Naive thymus-derived CD8-positive, alpha-beta T cell (primary cell): ENCODE measurements around the gene MSANTD7. TPM values are rescaled to one million over a fixed set of nuclear protein-coding genes. Genes with fewer than 3 reads are reported as not detected.
"Not testable (repeated sequence)": the region's sequence is repeated elsewhere in the genome, so short reads cannot be mapped to it uniquely, and the experiment has no call there.

Experiments used
- ATAC-seq, 2 donors: fragments of 150-1000 bp; cut with Tn5 transposase in 1 of 2; sonication (Bioruptor Pico), chemical (Tn5 transposase) in 1 of 2; 1 replicate in 1 of 2; 2 replicates in 1 of 2; pipeline ENCODE4 v1.10.0; 2021; ENCODE audit warnings: mild to moderate bottlenecking in 2 of 2, moderate library complexity in 2 of 2
- POLR2A ChIA-PET: fragments of 350-600 bp; sonication (Branson Sonifier 250); formaldehyde crosslinking; loops from one replicate; lab custom pipeline; 2021; ENCODE audit warnings: antibody characterized with exemption; lab: Charles Lee
- DNase-seq, 10 donors: peaks; one replicate each; pipeline versions ENCODE4 v3.0.0 to v3.0.0-alpha.2; 2020 to 2022
- H3K27ac Mint-ChIP-seq, 10 donors: one replicate each; pipeline ENCODE4 v1.8.0; 2020 to 2022; ENCODE audit warnings: mild to moderate bottlenecking in 10 of 10, mixed read lengths in 10 of 10, moderate library complexity in 4 of 10, inconsistent platforms in 1 of 10
- H3K27me3 Mint-ChIP-seq, 5 donors: one replicate each; pipeline ENCODE4 v1.8.0; 2021 to 2022; ENCODE audit warnings: mixed read lengths in 5 of 5
- H3K36me3 Mint-ChIP-seq, 3 donors: one replicate each; pipeline ENCODE4 v1.8.0; 2020 to 2022; ENCODE audit warnings: mixed read lengths in 3 of 3, mild to moderate bottlenecking in 2 of 3, inconsistent platforms in 1 of 3
- H3K4me1 Mint-ChIP-seq, 4 donors: one replicate each; pipeline ENCODE4 v1.8.0; 2021 to 2022; ENCODE audit warnings: mixed read lengths in 4 of 4
- H3K4me3 Mint-ChIP-seq, 10 donors: one replicate each; pipeline ENCODE4 v1.8.0; 2020 to 2022; ENCODE audit warnings: mild to moderate bottlenecking in 10 of 10, mixed read lengths in 10 of 10, moderate library complexity in 6 of 10, inconsistent platforms in 1 of 10
- H3K9me3 Mint-ChIP-seq, 9 donors: one replicate each; pipeline ENCODE4 v1.8.0; 2020 to 2022; ENCODE audit warnings: mixed read lengths in 9 of 9, mild to moderate bottlenecking in 3 of 9, inconsistent platforms in 1 of 9, moderate library complexity in 1 of 9
- polyA plus RNA-seq, 3 donors: library from polyadenylated mRNA; unstranded; fragments of 300-500 nt; fragmentation: Illumina TruSeq; gene quantifications; one replicate each; pipeline ENCODE4 v1.2.3, GENCODE V29; 2021
- total RNA-seq, 8 experiments: library from RNA in 2 of 8; stranded (reverse) in 2 of 8; gene quantifications; one replicate each; pipeline ENCODE4 v1.2.3 and lab custom pipeline; 2021 to 2026

MSANTD7 gene
- total and polyA plus RNA-seq, 5 experiments from 2014 or later = 4.6 to 15.3 (median 9.9) TPM

GRCh38 chr10:14840178-14840577, 2.1 kb downstream of the MSANTD7 start:
- H3K27me3 Mint-ChIP-seq = no peaks in the 10 kb centered on the region

GRCh38 chr10:14843327-14843988, 5.4 kb downstream of the MSANTD7 start:
- peaks cover 5 to 71% (median 12%) of the 10 kb centered on the region in 3 donors for H3K36me3 Mint-ChIP-seq
- POLR2A ChIA-PET = no interaction called here
- ATAC-seq = no peak

More at GRCh38 chr10:14840178-14840577, 2.1 kb downstream of the MSANTD7 start:
- DNase-seq (no peak), ATAC-seq (no peak)
- H3K27ac Mint-ChIP-seq = peak overlapping the region in 3 of 10 donors; percentile 0 to 51 (median 50)
- H3K4me1 Mint-ChIP-seq = peaks cover 8 to 43% (median 31%) of the 10 kb centered on the region in 4 donors
- no peaks in the 10 kb centered on the region for H3K9me3 Mint-ChIP-seq
- peak overlapping the region in 6 of 10 donors; percentile 30 to 99 (median 58) for H3K4me3 Mint-ChIP-seq
- peaks cover 5 to 54% (median 8%) of the 10 kb centered on the region in 3 donors for H3K36me3 Mint-ChIP-seq
- POLR2A ChIA-PET = no interaction called here

GRCh38 chr10:14844948-14845347, 6.8 kb downstream of the MSANTD7 start:
- no peaks in the 10 kb centered on the region for H3K27me3 Mint-ChIP-seq
- no peaks in the 10 kb centered on the region for H3K9me3 Mint-ChIP-seq
- ATAC-seq (no peak), DNase-seq (no peak)
- H3K4me1 Mint-ChIP-seq = peaks cover 5 to 27% (median 12%) of the 10 kb centered on the region in 4 donors
- H3K4me3 Mint-ChIP-seq = no peak overlapping the region
- peaks cover 5 to 82% (median 16%) of the 10 kb centered on the region in 3 donors for H3K36me3 Mint-ChIP-seq
- H3K27ac Mint-ChIP-seq = peak overlapping the region in 3 of 10 donors; percentile 25 to 63 (median 59)
- POLR2A ChIA-PET = interaction anchor here (0.5 kb wide), 1 partner anchor 286 kb away, joined by 3 read pairs; no protein-coding TSS in a partner anchor

More at GRCh38 chr10:14843327-14843988, 5.4 kb downstream of the MSANTD7 start:
- Mint-ChIP-seq H3K4me1 (peaks cover 11 to 37% (median 20%) of the 10 kb centered on the region in 4 donors), H3K27me3 (no peaks in the 10 kb centered on the region), H3K9me3 (no peaks in the 10 kb centered on the region), H3K27ac (peak overlapping the region in 1 of 10 donors; percentile 13), H3K4me3 (no peak overlapping the region)
- DNase-seq = no peak

GRCh38 chr10:14852236-14852635, 14.1 kb downstream of the MSANTD7 start:
- ATAC-seq (no peak), DNase-seq (no peak)
- Mint-ChIP-seq H3K27me3 (no peaks in the 10 kb centered on the region), H3K27ac (no peak overlapping the region), H3K4me3 (no peak overlapping the region), H3K4me1 (peaks cover 0 to 3% (median 0%) of the 10 kb centered on the region in 4 donors), H3K36me3 (peaks cover 0 to 82% (median 11%) of the 10 kb centered on the region in 3 donors), H3K9me3 (no peaks in the 10 kb centered on the region)
- POLR2A ChIA-PET = no interaction called here

GRCh38 chr10:14855453-14855852, 17.3 kb downstream of the MSANTD7 start:
- Mint-ChIP-seq H3K27ac (no peak overlapping the region), H3K4me1 (peaks cover 0 to 7% (median 4%) of the 10 kb centered on the region in 4 donors), H3K27me3 (no peaks in the 10 kb centered on the region), H3K4me3 (no peak overlapping the region), H3K36me3 (peaks cover 0 to 81% (median 10%) of the 10 kb centered on the region in 3 donors), H3K9me3 (no peaks in the 10 kb centered on the region)
- ATAC-seq = no peak
- DNase-seq = no peak
- POLR2A ChIA-PET = no interaction called here

DNA sequence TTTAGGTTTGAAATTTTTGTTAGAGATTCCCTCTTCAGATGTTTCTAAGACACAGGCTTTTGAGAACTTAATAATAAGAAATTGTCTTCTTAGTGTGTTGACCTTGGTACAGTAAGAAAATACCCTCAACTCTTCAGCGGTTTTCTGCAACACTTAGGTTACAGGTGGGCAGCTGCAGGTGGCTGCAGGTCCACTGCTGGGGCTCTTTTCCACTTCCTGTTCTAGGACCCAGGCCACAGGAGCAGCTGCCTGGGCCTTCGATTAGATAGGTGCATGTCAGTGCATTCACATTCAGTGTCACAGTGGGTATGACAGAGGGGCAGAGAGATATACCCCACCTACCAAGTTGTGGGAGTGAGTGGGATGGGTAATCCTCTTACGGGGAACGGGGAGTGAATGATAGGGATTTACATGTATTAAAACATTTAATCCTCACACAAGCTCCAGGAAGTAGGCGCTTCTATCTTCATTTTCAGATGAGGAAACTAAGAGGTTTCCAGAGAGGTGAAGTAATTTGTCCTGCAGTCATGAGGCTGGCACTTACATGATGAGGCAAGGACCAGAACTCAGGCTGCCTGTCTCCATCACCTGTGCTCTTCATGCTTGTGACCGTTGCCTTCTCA, 20.3 kb downstream of the MSANTD7 start:
- ATAC-seq (no peak), DNase-seq (no peak)
- Mint-ChIP-seq H3K27me3 (no peaks in the 10 kb centered on the region), H3K4me1 (peaks cover 0 to 9% (median 4%) of the 10 kb centered on the region in 4 donors), H3K36me3 (peaks cover 0 to 70% (median 11%) of the 10 kb centered on the region in 3 donors), H3K9me3 (no peaks in the 10 kb centered on the region), H3K4me3 (no peak overlapping the region), H3K27ac (peak overlapping the region in 2 of 10 donors; percentile 49 to 60)
- POLR2A ChIA-PET = interaction anchor here (1.3 kb wide), 1 partner anchor 8 kb away, joined by 3 read pairs; no protein-coding TSS in a partner anchor

DNA sequence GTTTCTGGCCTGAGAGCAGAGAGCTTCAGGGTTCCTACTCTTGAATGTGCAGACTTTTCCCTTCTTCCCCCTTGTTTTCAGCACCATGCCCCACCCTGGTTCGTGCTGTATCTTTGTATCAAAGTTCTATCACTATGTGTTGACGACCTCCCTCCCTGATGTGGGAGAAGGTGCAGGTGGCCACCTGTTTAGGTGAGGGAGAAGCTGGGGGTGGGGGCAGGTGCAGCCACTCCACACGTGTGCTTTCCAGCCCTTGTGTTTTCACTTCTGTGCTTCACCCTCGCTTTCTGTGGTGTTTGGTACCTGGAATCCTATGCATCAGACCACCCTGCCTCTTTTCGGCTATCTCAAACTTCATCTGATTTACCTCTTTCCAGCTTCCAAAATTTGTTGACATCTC, 20.9 kb downstream of the MSANTD7 start:
- POLR2A ChIA-PET = interaction anchor here (1.3 kb wide), 1 partner anchor 9 kb away, joined by 3 read pairs; no protein-coding TSS in a partner anchor
- H3K4me3 Mint-ChIP-seq = no peak overlapping the region
- peak overlapping the region in 3 of 10 donors; percentile 13 to 60 (median 49) for H3K27ac Mint-ChIP-seq

GRCh38 chr10:14859775-14860174, 21.7 kb downstream of the MSANTD7 start:
- POLR2A ChIA-PET = interaction anchor here (1.3 kb wide), 1 partner anchor 10 kb away, joined by 3 read pairs; no protein-coding TSS in a partner anchor
- ATAC-seq (no peak), DNase-seq (no peak)
- peaks cover 0 to 65% (median 13%) of the 10 kb centered on the region in 3 donors for H3K36me3 Mint-ChIP-seq
- H3K4me1 Mint-ChIP-seq = peaks cover 0 to 9% (median 4%) of the 10 kb centered on the region in 4 donors
- H3K9me3 Mint-ChIP-seq = no peaks in the 10 kb centered on the region
- peak overlapping the region in 2 of 10 donors; percentile 12 to 44 for H3K27ac Mint-ChIP-seq
- no peak overlapping the region for H3K4me3 Mint-ChIP-seq
- no peaks in the 10 kb centered on the region for H3K27me3 Mint-ChIP-seq

More for the DNA sequence above, 20.9 kb downstream of the MSANTD7 start:
- H3K9me3 Mint-ChIP-seq = no peaks in the 10 kb centered on the region
- H3K36me3 Mint-ChIP-seq = peaks cover 0 to 69% (median 12%) of the 10 kb centered on the region in 3 donors
- ATAC-seq (no peak), DNase-seq (no peak)
- peaks cover 0 to 9% (median 4%) of the 10 kb centered on the region in 4 donors for H3K4me1 Mint-ChIP-seq
- no peaks in the 10 kb centered on the region for H3K27me3 Mint-ChIP-seq

DNA sequence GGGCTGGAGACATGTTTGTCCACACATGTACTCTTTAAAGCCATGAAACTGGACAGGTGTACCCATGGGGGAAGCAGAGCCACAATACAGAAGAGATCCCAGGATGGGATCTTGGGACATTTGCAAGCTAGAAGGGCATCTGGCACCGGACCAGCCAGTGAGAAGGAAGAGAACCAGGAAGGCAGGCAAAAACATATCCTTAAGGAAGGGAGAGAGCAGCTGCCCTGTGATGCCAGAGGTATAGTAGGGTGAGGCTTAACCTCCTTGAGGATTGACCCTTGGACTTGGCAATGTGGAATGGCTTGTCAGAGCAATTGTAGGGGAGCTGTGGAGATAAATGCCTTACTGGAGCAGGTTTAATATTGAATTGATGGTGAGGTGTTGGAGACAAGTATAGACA, 22.7 kb downstream of the MSANTD7 start:
- H3K27me3 Mint-ChIP-seq = no peaks in the 10 kb centered on the region
- ATAC-seq = no peak
- no peaks in the 10 kb centered on the region for H3K9me3 Mint-ChIP-seq
- POLR2A ChIA-PET = no interaction called here
- peaks cover 0 to 56% (median 15%) of the 10 kb centered on the region in 3 donors for H3K36me3 Mint-ChIP-seq
- no peak for DNase-seq
- no peak overlapping the region for H3K4me3 Mint-ChIP-seq
- peak overlapping the region in 4 of 10 donors; percentile 24 to 68 (median 54) for H3K27ac Mint-ChIP-seq
- H3K4me1 Mint-ChIP-seq = peaks cover 0 to 9% (median 4%) of the 10 kb centered on the region in 4 donors

GRCh38 chr10:14864466-14864865, 26.4 kb downstream of the MSANTD7 start:
- not testable (repeated sequence) for H3K4me1 Mint-ChIP-seq, ATAC-seq
- peaks cover under 1 to 59% (median 12%) of the 10 kb centered on the region in 3 donors for H3K36me3 Mint-ChIP-seq

GRCh38 chr10:14864871-14865270, 26.8 kb downstream of the MSANTD7 start:
- H3K4me3 Mint-ChIP-seq, H3K4me1 Mint-ChIP-seq, DNase-seq, H3K9me3 Mint-ChIP-seq, H3K27me3 Mint-ChIP-seq, POLR2A ChIA-PET, H3K27ac Mint-ChIP-seq, ATAC-seq: not testable (repeated sequence)
- H3K36me3 Mint-ChIP-seq = peaks cover 4 to 63% (median 15%) of the 10 kb centered on the region in 3 donors

More at GRCh38 chr10:14864466-14864865, 26.4 kb downstream of the MSANTD7 start:
- DNase-seq, H3K27me3 Mint-ChIP-seq, H3K9me3 Mint-ChIP-seq, H3K4me3 Mint-ChIP-seq, H3K27ac Mint-ChIP-seq: not testable (repeated sequence)
- POLR2A ChIA-PET = interaction anchor here (0.6 kb wide), 1 partner anchor 13 kb away, joined by 7 read pairs; no protein-coding TSS in a partner anchor

DNA sequence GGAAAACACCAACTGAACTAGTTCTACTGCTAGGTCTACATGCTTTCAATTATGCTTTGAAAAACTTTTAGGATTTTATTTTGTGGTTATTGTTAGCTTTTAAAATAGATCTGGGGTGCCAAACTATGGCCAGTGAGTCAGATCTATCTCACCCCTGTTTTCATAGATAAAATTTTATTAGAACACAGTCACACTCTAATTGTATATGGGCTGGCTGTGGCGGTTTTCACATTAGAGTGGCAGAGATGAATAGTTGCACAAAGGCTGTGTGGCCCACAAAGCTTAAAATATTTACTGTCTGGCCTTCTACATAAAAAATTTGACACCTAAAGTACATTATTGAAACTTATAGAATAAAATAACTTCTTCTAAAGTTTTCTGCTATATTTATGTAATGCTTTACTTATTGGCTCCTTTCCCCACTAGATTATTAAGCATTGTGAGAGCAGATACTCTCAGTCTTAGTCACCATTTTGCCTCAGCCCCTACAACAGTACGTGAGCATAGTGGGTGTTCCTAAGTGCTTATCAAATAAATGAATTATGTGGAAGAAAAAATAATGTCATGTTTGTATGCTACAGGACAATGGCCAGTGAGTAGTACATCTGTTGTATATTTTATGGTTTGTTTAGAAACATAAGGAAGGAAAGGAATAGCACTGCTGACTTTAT, 35.1 kb downstream of the MSANTD7 start:
- no peaks in the 10 kb centered on the region for H3K27me3 Mint-ChIP-seq
- peak overlapping the region in 2 of 10 donors; percentile 10 to 46 for H3K27ac Mint-ChIP-seq
- DNase-seq (no peak), ATAC-seq (no peak)
- POLR2A ChIA-PET = interaction anchor here (0.6 kb wide), 1 partner anchor 32 kb away, joined by 3 read pairs; no protein-coding TSS in a partner anchor
- H3K9me3 Mint-ChIP-seq = no peaks in the 10 kb centered on the region
- H3K4me3 Mint-ChIP-seq = no peak overlapping the region
- peaks cover 7 to 21% (median 18%) of the 10 kb centered on the region in 4 donors for H3K4me1 Mint-ChIP-seq
- H3K36me3 Mint-ChIP-seq = peaks cover 2 to 26% (median 4%) of the 10 kb centered on the region in 3 donors
